Measurements from ENCODE around the gene USP7. TPM values are rescaled to one million over a fixed set of nuclear protein-coding genes. Genes with fewer than 3 reads are reported as not detected.

USP7 gene
- polyA plus RNA-seq, 1 donor (not counting 4 experiments of a cell fraction or from before 2014, with no cell fraction given) = 63.4 TPM

DNA sequence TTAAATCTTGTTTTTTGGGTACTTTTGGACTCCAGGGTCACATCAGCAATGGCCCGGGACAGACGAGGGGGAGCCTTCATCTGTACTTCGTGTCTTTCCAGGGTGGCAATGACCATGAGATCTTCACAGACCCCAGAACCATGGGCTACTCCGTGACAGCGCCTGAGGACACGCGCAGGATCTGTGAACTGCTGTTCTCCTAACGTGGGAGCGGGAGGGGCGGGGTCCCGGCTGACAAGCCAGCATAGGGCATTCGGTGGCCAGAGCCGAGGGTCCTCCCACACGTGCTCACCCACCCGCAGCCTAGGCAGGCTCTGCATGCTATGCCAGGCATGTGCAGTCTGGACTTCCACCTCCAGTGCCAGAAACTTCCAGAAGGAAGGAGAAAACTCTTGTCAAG, 116.1 kb downstream of the USP7 start:
- Histone ChIP-seq H3K4me1 (ENCODE audit: control insufficient read depth, extremely low read depth, insufficient read depth, low read length) (peaks cover 31% of the 10 kb centered on the region), H3K36me3 (ENCODE audit: control insufficient read depth in 2 of 2, extremely low read depth in 1 of 2, insufficient read depth in 2 of 2, low read length in 2 of 2) (peaks cover 19 to 39% of the 10 kb centered on the region in 2 experiments), H3K4me2 (ENCODE audit: control insufficient read depth, extremely low read depth, insufficient read depth, low read depth, low read length) (no peak overlapping the region), H3K27me3 (ENCODE audit: control insufficient read depth, extremely low read depth, insufficient read depth, low read length) (no peaks in the 10 kb centered on the region), H3K9me1 (ENCODE audit: control insufficient read depth, extremely low read depth, insufficient read depth, low read length) (peaks cover 2% of the 10 kb centered on the region), H2AFZ (ENCODE audit: control insufficient read depth, low read length) (no peak overlapping the region), H3K4me3 (ENCODE audit: control insufficient read depth in 2 of 3, extremely low read depth in 1 of 3, insufficient read depth in 2 of 3, low read depth in 1 of 3, low read length in 3 of 3) (no peak overlapping the region), H3K9ac (ENCODE audit: control insufficient read depth, extremely low read depth, insufficient read depth, low read length) (no peak overlapping the region), H3K79me2 (ENCODE audit: control insufficient read depth, insufficient read depth, low read length) (peaks cover 12% of the 10 kb centered on the region), H3K27ac (ENCODE audit: control insufficient read depth, insufficient read depth, low read length) (no peak overlapping the region), H4K20me1 (ENCODE audit: control insufficient read depth, extremely low read depth, insufficient read depth, low read length) (peaks cover 3% of the 10 kb centered on the region), H3K9me3 (ENCODE audit: control insufficient read depth, low read depth, low read length) (no peaks in the 10 kb centered on the region)
- dilution Hi-C loops (cut with MboI; ENCODE audit: extremely low pct_ligation_motif_present, low sequenced_read_pairs) = no loop called here
- TF ChIP-seq EZH2 (IDR thresholded peaks at IDR 0.05; ENCODE audit: low read length) = no peak
- TF ChIP-seq, protein P1, sequence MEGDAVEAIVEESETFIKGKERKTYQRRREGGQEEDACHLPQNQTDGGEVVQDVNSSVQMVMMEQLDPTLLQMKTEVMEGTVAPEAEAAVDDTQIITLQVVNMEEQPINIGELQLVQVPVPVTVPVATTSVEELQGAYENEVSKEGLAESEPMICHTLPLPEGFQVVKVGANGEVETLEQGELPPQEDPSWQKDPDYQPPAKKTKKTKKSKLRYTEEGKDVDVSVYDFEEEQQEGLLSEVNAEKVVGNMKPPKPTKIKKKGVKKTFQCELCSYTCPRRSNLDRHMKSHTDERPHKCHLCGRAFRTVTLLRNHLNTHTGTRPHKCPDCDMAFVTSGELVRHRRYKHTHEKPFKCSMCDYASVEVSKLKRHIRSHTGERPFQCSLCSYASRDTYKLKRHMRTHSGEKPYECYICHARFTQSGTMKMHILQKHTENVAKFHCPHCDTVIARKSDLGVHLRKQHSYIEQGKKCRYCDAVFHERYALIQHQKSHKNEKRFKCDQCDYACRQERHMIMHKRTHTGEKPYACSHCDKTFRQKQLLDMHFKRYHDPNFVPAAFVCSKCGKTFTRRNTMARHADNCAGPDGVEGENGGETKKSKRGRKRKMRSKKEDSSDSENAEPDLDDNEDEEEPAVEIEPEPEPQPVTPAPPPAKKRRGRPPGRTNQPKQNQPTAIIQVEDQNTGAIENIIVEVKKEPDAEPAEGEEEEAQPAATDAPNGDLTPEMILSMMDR (optimal IDR thresholded peaks at IDR 0.05 in 1 of 3, IDR thresholded peaks at IDR 0.05 in 1 of 3, conservative IDR thresholded peaks at IDR 0.05 in 1 of 3; ENCODE audit: extremely low read depth in 1 of 3, insufficient read depth in 2 of 3, low read length in 3 of 3) = no peak
- DNase-seq (ENCODE audit: low read depth, low spot score) (no peak), FAIRE-seq (no peak)

DNA sequence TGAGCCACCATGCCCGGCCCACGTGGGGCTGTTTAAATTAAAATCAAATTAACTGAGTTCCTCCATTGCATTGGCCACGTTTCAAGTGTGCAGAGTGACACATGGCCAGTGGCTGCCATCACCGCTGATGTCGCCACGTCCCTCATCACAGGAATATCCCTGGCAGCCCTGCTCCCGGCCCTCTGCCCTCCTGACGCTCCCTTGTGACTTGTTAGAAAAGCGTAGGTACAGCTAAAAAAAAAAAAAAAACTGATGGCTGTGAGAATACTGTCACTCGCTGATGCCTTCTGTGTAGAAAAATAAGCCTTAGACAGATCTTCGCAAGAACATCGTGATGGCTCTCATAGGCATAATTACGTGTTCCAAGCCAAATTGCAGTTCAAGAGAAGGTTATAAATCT, 116.6 kb downstream of the USP7 start:
- FAIRE-seq (no peak), DNase-seq (ENCODE audit: low read depth, low spot score) (no peak)
- TF ChIP-seq, protein P1 (optimal IDR thresholded peaks at IDR 0.05 in 1 of 3, IDR thresholded peaks at IDR 0.05 in 1 of 3, conservative IDR thresholded peaks at IDR 0.05 in 1 of 3; ENCODE audit: extremely low read depth in 1 of 3, insufficient read depth in 2 of 3, low read length in 3 of 3) = no peak
- TF ChIP-seq EZH2 (IDR thresholded peaks at IDR 0.05; ENCODE audit: low read length) = no peak
- Histone ChIP-seq H3K27me3 (ENCODE audit: control insufficient read depth, extremely low read depth, insufficient read depth, low read length) (no peaks in the 10 kb centered on the region), H3K9me3 (ENCODE audit: control insufficient read depth, low read depth, low read length) (no peaks in the 10 kb centered on the region), H3K4me1 (ENCODE audit: control insufficient read depth, extremely low read depth, insufficient read depth, low read length) (peaks cover 31% of the 10 kb centered on the region), H3K9me1 (ENCODE audit: control insufficient read depth, extremely low read depth, insufficient read depth, low read length) (peaks cover 2% of the 10 kb centered on the region), H3K27ac (ENCODE audit: control insufficient read depth, insufficient read depth, low read length) (no peak overlapping the region), H3K4me3 (ENCODE audit: control insufficient read depth in 2 of 3, extremely low read depth in 1 of 3, insufficient read depth in 2 of 3, low read depth in 1 of 3, low read length in 3 of 3) (no peak overlapping the region), H3K79me2 (ENCODE audit: control insufficient read depth, insufficient read depth, low read length) (peaks cover 12% of the 10 kb centered on the region), H3K36me3 (ENCODE audit: control insufficient read depth in 2 of 2, extremely low read depth in 1 of 2, insufficient read depth in 2 of 2, low read length in 2 of 2) (peaks cover 17 to 39% of the 10 kb centered on the region in 2 experiments), H3K9ac (ENCODE audit: control insufficient read depth, extremely low read depth, insufficient read depth, low read length) (no peak overlapping the region), H2AFZ (ENCODE audit: control insufficient read depth, low read length) (no peak overlapping the region), H4K20me1 (ENCODE audit: control insufficient read depth, extremely low read depth, insufficient read depth, low read length) (peaks cover 3% of the 10 kb centered on the region), H3K4me2 (ENCODE audit: control insufficient read depth, extremely low read depth, insufficient read depth, low read depth, low read length) (no peak overlapping the region)
- dilution Hi-C loops (cut with MboI; ENCODE audit: extremely low pct_ligation_motif_present, low sequenced_read_pairs) = no loop called here
